Measurements from ENCODE around the gene POMGNT1.

Gene POMGNT1

DNA sequence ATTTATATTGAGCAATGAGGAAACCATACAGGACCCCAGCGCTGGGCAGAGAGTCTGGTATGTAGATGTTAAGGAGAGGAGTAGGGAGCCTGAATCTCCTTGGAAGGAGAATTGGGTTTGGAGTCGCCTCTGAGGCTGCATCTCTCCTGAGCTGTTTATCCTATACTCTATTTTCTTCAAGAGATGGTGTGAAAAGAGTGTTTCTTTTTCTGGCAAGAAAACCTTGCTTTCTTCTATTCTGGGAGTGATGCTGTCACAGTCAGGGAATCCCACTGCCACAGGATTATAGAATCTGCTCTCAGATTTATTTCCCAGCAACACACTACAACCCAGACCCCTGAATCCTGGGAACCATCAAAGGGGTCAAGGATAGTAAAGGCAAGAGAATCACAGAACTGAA is 8.2 kb upstream of the POMGNT1 start:
- no peak for DNase-seq

DNA sequence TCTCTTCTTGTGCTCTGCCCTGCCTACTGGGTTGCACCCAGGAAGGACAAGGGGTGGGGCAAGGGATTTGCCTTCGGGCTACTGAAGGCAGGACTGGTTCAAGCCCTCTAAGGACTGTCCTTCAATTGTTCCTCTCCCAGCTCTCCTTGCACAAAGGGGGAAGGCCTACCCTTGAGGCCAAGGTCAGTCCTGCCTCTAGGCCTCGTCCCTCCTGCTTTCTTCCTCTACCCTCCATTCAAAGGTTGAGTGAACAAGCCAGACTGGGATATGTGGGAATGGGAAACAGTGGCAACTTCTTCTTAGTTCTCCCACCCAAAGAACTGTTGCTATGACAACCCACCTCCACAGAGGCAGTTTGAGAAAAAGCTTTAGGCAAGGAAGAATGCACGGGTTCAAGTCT is 7.6 kb upstream of the POMGNT1 start:
- DNase-seq, result no peak

DNA sequence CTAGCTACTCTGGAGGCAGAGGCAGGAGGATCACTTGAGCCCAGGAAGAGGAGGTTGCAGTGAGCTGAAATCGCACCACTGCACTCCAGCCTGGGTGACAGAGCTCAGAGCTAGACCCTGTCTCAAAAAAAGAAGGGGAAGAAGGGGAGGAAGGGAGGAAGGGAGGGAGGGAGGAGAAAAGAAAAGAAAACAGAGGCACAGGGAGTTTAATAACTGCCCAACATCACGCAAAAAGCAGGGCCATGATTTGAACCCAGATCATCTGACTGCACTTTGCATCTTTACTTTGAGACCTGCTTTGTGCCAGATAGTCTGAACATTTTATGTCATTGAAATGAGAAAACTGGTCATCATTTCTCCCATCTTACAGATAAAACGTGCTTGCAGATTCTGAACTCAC is 6.9 kb upstream of the POMGNT1 start:
- DNase-seq, result no peak

DNA sequence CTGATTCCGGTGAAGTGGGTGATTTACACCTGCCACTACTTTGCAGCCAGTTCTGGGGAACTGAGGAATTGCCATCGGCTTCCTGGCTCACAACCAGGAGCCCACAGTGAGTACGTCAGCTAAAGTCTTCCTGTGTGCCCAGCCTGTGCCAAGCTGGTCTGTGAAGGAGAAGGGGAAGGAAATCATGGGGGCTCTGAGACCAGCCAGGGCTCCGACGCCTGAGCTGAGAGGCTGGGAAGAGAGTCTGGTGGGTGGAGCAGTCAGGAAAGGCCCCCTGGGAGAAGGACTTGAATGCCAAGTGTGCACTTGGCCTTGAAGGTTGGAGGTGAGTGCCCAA is 6.1 kb upstream of the POMGNT1 start:
- no peak for DNase-seq

DNA sequence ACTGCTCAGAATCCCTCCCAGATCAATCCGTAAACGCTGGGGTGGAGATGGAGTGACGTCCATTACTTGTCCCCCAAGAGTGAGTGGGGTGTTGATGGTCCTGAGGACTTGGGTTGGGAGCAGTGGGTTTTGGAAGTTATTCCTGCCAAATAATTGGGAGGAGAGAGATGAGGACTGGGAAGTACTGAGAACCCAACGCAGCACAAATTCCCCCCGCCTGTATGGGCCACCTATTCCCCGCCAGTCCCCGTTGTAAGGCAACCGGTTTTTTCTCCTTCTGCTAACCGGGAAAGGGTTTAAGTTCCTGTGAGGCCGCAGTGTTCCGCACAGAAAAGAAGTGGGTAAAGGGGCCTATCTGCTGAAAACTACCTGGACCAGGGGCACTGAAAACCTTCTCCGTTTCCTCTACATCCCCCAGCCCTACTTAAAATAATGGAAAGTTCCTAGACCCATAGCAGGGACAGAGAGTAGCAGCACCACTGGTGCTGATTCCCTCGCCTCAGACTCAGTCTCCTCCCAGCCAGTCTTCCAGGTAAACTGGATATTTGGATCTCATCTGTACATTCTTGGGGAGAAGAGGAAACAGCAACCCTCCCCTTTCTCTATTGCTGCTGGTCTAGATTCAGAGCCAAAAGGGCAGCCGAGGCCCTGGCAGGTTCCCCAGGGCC is 5.6 kb upstream of the POMGNT1 start:
- no peak for DNase-seq

DNA sequence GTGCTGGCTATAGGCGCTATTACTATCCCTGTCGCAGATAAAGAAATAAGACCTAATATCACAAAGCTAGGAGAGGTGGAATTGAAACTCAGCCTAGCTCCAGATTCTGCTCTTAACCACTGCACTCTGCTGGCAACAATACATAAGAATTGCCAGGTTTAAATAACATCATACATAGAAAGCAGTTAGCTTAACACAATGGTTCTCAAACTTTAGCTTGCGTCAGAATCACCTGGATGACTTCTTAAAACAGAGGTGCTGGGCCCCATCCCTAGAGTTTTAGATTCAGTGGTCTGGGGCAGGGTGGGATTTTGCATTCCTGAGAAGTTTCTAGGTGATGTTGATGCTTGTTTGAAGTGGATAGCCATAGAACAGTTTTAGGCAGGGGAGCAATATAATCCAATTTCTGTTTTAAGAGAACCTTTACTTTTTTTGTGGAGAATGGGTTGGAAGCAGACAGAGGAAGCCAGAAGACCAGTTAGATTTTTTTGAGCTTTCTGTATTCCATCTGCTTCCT is 1.1 kb upstream of the POMGNT1 start:
- DNase-seq, result no peak

DNA sequence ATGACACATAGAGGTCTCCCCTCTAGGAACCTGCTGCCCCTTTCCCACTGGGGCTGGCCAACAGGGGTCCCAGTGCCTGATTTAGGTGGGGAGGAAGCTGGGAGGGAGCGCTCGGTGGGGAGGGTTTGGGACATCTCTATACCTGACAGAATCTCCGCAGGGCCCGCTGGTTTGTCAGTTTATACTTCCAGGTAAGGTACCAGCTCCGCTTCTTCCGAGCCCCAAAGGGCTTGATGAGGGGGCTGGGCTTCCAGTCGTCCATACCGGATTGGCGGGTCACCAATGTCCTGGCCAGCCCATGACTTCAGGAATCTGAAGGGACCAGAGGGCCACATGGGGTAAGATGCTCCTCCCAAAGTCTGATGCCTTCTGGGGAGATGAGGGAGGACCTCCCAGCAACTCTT is 672 bp downstream of the POMGNT1 start:
- no peak for DNase-seq

DNA sequence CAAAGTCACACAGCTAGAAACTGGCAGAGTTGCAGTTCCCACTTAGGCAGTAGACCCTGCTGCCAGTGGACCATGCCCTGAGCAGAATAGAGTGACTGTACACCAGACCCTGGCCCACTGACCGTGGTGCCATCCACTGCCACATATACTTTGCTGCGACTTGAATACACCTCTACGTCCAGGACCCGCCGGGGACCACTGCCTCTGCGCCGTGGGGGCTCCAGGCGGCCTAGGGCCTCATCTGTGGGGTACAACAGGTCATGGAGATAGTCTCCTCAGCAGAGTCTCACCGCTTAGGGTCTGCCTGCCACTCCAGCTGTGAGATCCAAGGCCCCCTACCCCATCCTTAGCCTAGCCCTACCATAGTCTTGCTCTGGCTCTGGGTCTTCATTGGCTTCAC is 1.6 kb downstream of the POMGNT1 start:
- DNase-seq, result no peak

DNA sequence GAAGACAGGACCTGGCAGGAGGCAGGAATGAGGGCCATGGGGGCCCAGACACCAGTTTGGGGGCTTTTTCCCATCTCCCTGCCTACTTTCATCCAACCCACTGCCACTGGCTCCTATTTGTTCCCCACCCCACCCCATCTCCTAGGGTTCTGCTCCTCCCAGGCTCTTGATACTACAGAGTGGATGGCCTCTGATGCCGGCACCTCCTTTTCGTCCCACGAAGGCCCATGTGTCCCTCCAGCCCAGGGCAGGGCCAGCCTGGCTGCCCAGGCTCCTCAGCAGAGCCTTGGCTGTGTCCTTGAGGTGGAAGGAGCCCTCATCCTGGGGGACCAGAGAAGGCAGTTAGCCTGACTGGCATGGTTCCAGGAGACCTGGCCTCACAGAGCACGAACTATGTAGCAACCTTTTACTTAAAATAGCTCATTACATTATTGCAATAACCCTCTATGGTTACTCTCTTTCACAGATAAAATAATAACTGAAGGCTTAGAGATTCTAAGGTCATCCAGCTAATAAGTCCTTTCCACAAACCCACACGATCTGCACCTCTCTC is 3.5 kb downstream of the POMGNT1 start:
- no peak for DNase-seq

DNA sequence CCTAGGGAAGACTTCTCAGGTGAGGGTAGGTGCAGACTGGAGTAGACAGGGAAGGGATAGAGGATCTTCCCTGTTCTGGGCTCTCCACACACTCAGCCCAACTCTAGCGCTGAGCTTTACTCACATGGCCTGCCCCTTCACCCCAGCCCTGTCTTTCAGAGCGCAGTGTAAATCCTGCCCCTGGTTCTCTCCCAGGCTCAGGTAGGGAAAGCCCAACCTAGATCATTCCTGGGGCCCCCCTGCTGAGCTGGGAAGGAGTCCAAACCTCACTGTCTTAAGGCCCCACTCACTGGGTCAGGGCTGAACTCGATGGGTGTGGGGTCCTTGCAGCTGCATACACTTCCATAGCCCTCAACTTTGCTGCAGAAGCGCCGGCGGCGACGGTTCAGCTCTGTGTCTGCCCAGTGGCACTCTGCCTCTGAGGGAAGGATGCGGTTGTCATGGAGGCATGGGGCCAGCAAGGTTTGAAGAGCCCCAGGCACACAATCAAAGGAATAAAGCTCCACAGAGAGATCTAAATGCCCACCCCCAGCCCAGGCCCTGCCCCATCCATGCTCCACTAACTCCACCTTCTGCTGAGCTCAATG is 4.2 kb downstream of the POMGNT1 start:
- no peak for DNase-seq

DNA sequence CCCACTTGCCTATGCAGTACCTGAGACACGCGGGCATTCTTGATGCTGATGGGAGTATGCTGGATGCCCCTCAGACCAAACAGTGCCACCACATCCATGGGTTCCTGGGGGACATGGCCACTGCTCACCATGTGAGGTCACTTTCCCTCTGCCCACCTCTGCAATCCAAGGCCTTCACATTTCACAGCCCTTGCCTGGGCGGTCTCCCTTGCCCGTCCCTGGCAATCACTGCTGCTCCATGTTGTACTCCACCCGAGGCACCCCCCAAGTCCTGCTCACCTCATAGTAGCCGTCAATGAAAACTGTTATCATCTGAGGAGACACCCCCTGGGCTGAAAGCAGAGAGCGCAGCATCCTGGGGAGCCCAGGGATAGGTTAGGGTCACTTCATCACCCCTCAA is 4.9 kb downstream of the POMGNT1 start:
- DNase-seq, result no peak

DNA sequence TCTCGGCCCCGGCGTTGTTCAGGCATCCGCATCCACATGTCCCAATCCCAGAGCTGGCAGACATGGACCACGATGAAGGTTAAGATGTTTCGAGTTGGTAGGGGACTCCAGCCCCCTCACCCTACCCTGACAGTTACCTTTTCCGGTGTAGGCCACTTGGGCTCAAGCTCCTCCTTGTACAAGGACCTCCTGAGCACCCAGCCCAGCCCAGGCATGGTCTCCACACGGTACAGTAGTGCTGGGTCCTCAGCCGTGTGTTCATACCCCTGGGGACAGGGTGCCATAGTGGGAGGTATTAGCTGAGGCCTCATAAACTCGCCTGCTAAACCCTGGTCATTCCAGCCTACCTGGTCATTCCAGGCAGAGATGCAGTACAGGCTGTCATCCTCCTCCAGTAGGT is 6.1 kb downstream of the POMGNT1 start:
- DNase-seq, result no peak

DNA sequence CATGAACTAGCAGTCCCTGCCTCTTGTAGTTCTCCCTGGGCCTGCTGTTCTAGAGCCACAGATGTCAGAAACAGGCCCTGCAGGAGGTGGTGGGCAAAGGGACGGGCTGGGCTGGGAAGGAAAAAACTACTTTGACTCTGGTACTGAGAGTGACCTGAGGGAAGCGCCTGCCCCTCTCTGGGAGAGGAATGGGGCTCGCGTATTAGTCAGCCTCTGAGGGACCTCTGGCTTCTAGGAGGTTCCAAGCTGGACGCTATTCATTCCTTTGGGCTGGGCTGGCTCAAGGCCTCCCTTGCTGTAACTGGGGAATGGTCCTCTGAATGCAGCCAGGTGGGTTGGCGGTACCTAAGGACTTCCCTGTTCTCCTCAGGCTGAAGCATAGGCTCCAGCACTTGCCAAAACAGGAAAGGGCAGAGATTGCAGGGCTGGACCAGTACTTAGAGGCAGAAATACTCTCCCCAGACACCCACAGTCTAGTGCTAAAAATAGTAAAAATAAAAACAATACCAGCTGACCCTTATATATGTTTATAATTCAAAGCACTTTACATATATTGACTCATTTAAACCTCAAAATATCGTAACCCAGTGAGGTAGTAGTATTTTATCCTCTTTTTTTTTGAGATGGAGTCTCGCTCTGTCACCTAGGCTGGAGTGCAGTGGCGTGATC is 7.1 kb downstream of the POMGNT1 start:
- no peak for DNase-seq

DNA sequence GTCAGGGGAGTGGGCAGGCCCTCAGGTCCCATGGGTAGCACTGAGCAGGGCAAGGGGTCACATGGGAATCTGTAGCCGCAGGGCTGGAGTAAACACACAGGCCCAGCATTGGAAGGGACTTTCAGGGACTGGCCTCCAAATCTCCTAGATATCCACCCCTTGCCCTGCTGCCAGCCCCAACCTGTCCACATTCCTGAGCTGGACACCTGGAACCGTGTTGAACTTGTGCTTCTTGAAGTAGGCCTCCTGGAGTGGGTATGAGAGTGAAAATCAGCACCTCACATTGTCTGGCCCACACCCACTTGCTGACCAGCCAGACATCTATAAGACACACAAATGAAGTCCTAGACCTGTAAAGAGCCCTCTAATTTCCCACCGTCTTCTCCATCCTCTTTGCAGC is 7.7 kb downstream of the POMGNT1 start:
- DNase-seq, result no peak

DNA sequence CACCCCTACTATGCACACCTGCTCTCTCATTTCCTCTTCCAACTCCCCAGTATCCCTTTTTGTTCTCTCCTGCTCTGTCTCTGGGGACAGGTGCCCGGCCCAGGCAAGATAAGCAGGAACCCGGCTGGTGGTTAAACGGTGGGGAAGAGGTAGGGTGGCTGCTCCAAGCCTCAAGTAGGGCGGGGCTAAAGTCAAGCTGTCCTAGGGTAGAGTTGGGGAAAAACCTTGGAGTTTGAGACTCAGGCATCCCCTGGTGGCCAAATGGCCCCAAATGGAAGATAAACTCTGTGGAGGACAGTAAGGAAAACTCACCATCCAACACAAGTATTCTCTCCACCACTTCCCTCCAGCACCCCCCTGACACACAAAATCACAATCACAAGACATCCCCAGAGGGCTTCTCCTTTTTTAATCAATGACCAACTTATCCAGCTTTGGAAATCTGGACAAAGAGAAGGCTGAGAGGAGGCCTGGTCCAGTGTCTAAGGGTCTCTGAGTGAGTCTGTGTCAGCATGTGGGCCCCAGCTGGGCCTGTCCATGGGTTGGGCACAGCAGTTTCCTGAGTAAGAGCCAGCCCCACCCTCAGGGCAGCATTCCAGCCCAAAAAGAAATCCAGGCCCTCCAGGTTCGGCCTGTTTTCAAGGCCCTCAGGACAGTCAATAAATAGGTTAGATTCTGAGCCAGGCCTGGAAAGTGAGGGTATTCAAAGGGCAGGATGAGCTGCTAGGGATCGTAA is 9.8 kb downstream of the POMGNT1 start:
- no peak for DNase-seq

DNA sequence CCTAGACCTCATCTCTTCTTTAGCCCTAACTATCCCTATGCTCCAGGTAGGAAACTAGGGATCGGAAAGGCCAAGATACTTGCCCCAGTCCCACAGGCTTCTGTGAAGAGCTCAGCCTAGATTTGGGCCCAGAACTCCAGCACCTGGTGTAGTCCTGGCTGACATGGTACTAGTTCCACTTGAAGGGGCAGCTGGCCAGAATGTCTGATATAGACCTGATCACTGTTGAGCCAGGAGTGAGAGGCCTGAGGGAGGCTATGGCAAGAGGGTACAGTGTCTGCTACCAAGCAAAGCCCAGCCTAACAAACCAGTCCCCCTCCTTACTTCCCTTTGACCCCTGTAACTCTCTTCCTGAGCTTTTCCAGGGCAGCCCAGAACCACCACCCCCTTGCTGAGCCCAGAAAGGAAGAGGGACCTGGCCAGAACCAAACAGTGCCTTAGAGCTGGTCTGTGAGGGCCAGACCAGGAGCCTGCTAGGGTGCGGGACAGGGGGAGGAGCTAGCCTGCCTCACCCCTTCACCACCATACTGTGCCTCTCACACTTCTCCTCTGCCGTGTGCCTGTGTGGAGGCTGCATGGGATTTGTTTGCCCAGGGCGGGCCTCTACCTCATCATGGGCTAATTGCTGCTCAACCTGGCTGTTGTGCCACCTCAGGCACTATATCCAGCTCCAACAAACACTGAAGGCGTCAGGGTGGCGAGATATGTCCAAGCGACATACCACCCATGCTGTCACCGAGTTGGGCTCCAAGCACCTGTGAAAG is 10.9 kb downstream of the POMGNT1 start:
- DNase-seq, result no peak

DNA sequence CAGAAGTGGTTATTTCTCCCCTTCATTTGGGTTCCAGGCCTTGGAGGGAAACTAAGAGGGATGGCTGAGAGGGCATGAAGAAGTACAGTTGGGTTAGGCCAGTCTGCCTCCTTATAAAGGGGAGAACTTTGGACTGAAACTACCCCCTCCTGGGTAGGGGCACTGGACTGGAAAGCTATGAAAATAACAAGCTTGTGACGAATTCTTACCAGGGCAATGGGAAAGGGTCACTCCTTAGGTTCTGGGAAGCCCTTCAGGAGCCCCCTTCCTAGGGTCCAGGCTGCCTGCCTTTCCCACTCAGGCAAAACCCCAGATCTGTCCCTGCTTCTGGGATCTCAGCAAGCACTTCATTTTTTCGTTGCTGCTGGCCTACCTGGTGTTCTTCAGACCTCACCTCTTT is 12.2 kb downstream of the POMGNT1 start:
- DNase-seq, result no peak

DNA sequence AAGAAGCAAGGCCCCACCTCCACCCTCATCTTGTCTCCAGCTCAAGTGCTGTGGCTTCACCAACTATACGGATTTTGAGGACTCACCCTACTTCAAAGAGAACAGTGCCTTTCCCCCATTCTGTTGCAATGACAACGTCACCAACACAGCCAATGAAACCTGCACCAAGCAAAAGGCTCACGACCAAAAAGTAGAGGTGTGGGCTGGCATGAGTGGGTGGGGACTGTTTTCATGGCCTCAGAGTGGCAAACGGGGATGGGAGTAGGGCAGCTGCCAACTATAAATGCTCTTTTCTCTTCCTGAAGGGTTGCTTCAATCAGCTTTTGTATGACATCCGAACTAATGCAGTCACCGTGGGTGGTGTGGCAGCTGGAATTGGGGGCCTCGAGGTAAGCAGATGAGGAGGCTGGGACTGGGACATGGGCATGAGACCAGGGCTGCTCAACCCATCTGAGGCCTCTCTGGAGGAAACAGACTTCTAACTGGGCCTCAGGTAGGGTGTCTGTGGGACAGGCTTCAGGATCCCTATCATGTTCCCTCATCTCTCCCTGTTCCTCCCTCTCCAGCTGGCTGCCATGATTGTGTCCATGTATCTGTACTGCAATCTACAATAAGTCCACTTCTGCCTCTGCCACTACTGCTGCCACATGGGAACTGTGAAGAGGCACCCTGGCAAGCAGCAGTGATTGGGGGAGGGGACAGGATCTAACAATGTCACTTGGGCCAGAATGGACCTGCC is 13.1 kb downstream of the POMGNT1 start:
- peak; percentile 60 to 79 for DNase-seq

DNA sequence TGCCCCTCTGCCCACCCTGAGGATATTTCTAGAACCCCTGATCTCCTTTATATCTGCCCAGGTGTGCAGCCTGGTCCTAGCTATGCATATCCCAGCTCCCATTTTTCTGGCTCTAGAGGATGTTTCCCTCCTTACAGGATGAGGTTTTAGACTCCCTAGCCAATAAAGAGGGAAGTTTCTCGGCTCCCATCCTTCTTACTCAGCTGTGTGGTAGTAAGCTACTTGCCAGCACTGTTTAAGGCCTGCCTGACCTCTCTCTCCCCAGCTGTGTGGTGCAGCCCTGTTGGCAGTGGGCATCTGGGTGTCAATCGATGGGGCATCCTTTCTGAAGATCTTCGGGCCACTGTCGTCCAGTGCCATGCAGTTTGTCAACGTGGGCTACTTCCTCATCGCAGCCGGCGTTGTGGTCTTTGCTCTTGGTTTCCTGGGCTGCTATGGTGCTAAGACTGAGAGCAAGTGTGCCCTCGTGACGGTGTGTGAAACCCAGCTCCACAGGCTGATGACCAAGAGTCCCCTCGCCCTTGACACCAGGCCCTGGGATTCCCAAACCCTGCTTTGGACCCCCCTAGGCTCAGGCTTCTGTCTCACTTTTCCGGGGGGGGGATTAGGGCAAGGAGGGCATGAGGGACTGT is 14.2 kb downstream of the POMGNT1 start:
- no peak for DNase-seq

DNA sequence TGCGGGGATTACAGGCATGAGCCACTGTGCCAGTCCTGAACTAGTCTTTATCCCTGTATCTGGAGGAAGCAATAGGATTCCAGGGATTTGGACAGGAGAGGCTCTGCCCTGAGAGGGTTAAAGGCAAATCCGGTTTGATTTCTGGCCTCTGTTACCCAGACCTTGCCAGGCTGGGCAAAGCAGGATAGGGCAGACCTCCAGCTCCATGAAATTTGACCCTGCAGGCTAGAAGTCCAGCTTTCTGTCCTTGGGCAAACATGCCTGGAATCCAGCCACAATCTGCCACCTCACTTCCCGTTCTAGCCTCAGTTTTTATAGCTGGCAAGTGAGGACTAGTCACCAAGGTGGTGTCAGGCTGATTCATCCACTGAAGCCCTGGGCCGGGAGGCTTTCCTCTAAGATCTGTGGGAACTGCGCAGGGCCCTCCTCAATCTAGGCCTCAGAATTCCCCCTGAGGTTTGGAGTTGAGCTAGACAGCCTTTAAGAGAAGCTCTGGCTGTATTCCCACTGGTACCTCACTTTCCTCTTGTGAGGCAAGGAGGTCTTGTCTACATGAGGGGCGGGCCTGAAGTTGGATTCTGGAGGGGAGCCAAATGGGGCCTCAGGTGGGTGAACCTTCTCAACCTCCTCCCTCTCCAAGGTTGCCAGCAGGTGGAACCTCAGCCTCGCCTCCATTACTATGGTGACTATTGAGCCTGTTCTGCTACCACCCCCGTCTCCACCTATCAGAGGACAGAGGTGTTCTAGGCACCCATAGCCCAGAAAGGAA is 15.0 kb downstream of the POMGNT1 start:
- no peak for DNase-seq
